ENCODE results near the gene DCAF8L2.

The DCAF8L2 gene

GRCh38 chrX:27575565-27575964, 14.6 kb upstream of the DCAF8L2 start:
- in situ Hi-C loops (cut with MboI; ENCODE audit: low pct_unique_long_range_greater_than_20kb, low sequenced_read_pairs, unreplicated experiment) = no loop called here
- no peak for TF ChIP-seq CTCF (IDR thresholded peaks at IDR 0.05; ENCODE audit: extremely low read depth, insufficient read depth, missing control alignments)
- DNase-seq (ENCODE audit: low spot score) = no peak

- DNase-seq (ENCODE audit: low spot score) = no peak
- in situ Hi-C loops (cut with MboI; ENCODE audit: low pct_unique_long_range_greater_than_20kb, low sequenced_read_pairs, unreplicated experiment) = no loop called here
- TF ChIP-seq CTCF (IDR thresholded peaks at IDR 0.05; ENCODE audit: extremely low read depth, insufficient read depth, missing control alignments) = no peak
These were observed 6.2 kb upstream of the DCAF8L2 start for GRCh38 chrX:27583976-27584375.

GRCh38 chrX:27591938-27592337, 1.8 kb downstream of the DCAF8L2 start:
- no peak for DNase-seq (ENCODE audit: low spot score)
- in situ Hi-C loops (cut with MboI; ENCODE audit: low pct_unique_long_range_greater_than_20kb, low sequenced_read_pairs, unreplicated experiment) = no loop called here
- TF ChIP-seq CTCF (IDR thresholded peaks at IDR 0.05; ENCODE audit: extremely low read depth, insufficient read depth, missing control alignments) = no peak

GRCh38 chrX:27597508-27597907, 7.4 kb downstream of the DCAF8L2 start:
- in situ Hi-C loops (cut with MboI; ENCODE audit: low pct_unique_long_range_greater_than_20kb, low sequenced_read_pairs, unreplicated experiment) = no loop called here

GRCh38 chrX:27598312-27598711, 8.2 kb downstream of the DCAF8L2 start:
- in situ Hi-C loops (cut with MboI; ENCODE audit: low pct_unique_long_range_greater_than_20kb, low sequenced_read_pairs, unreplicated experiment) = no loop called here
- no peak for DNase-seq (ENCODE audit: low spot score)
- TF ChIP-seq CTCF (IDR thresholded peaks at IDR 0.05; ENCODE audit: extremely low read depth, insufficient read depth, missing control alignments) = no peak

More at GRCh38 chrX:27597508-27597907, 7.4 kb downstream of the DCAF8L2 start:
- no peak for DNase-seq (ENCODE audit: low spot score)
- no peak for TF ChIP-seq CTCF (IDR thresholded peaks at IDR 0.05; ENCODE audit: extremely low read depth, insufficient read depth, missing control alignments)

- in situ Hi-C loops (cut with MboI; ENCODE audit: low pct_unique_long_range_greater_than_20kb, low sequenced_read_pairs, unreplicated experiment) = no loop called here
- TF ChIP-seq CTCF (IDR thresholded peaks at IDR 0.05; ENCODE audit: extremely low read depth, insufficient read depth, missing control alignments) = no peak
- DNase-seq (ENCODE audit: low spot score) = no peak
These were observed 9.8 kb downstream of the DCAF8L2 start for GRCh38 chrX:27599928-27600327.

- in situ Hi-C loops (cut with MboI; ENCODE audit: low pct_unique_long_range_greater_than_20kb, low sequenced_read_pairs, unreplicated experiment) = no loop called here
- no peak for TF ChIP-seq CTCF (IDR thresholded peaks at IDR 0.05; ENCODE audit: extremely low read depth, insufficient read depth, missing control alignments)
- no peak for DNase-seq (ENCODE audit: low spot score)
These were observed 10.5 kb downstream of the DCAF8L2 start for GRCh38 chrX:27600686-27601085.
